Measurements from ENCODE around the gene GAS2L3. TPM values are rescaled to one million over a fixed set of nuclear protein-coding genes. Genes with fewer than 3 reads are reported as not detected.
A peak's percentile ranks its signal among the peaks of the same experiment; 100 is the strongest.

Gene GAS2L3
- total and polyA plus RNA-seq, 2 of the 13 experiments (the other 11 are each of a cell fraction or from before 2014, with no cell fraction given): 7.0 to 20.8 TPM

DNA sequence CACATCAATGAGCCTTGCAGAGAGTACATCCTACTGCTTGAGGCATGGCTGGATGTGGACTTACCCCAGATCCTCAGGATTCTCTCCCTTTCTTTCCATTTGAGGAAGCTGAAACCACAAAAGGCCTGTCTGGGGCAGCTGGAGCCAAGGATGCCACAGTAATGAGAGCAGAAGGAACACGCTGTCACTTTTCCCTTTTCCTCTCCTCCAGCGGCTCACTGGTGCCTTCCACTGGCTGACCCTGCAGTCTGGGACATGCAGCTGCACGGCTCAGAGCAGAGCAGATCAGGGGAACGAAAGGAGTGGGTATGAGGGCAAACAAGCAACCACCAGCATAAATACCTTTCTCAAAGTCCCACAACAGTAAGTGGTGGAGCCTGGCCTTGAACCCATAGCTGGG, 78.2 kb downstream of the GAS2L3 start (continued):
- TF ChIP-seq, protein P1, sequence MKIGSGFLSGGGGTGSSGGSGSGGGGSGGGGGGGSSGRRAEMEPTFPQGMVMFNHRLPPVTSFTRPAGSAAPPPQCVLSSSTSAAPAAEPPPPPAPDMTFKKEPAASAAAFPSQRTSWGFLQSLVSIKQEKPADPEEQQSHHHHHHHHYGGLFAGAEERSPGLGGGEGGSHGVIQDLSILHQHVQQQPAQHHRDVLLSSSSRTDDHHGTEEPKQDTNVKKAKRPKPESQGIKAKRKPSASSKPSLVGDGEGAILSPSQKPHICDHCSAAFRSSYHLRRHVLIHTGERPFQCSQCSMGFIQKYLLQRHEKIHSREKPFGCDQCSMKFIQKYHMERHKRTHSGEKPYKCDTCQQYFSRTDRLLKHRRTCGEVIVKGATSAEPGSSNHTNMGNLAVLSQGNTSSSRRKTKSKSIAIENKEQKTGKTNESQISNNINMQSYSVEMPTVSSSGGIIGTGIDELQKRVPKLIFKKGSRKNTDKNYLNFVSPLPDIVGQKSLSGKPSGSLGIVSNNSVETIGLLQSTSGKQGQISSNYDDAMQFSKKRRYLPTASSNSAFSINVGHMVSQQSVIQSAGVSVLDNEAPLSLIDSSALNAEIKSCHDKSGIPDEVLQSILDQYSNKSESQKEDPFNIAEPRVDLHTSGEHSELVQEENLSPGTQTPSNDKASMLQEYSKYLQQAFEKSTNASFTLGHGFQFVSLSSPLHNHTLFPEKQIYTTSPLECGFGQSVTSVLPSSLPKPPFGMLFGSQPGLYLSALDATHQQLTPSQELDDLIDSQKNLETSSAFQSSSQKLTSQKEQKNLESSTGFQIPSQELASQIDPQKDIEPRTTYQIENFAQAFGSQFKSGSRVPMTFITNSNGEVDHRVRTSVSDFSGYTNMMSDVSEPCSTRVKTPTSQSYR (CRISPR knock-in tag; IDR thresholded peaks at IDR 0.05; ENCODE audit: borderline replicate concordance): no peak
- TF ChIP-seq ZNF138 (CRISPR knock-in tag; IDR thresholded peaks at IDR 0.05; ENCODE audit: low read depth) (no peak), ZNF136 (CRISPR knock-in tag; IDR thresholded peaks at IDR 0.05; ENCODE audit: low read depth) (no peak), ZNF224 (CRISPR knock-in tag; IDR thresholded peaks at IDR 0.05) (no peak), TMF1 (CRISPR knock-in tag; IDR thresholded peaks at IDR 0.05; ENCODE audit: low read depth) (no peak), ARNT2 (CRISPR knock-in tag; IDR thresholded peaks at IDR 0.05; ENCODE audit: low read depth) (no peak), FOSL1 (CRISPR knock-in tag; IDR thresholded peaks at IDR 0.05; ENCODE audit: borderline replicate concordance) (no peak), CEBPB (IDR thresholded peaks at IDR 0.05; ENCODE audit: borderline replicate concordance, low read depth, low read length) (no peak), ZNF260 (CRISPR knock-in tag; IDR thresholded peaks at IDR 0.05; ENCODE audit: borderline replicate concordance, low read depth) (no peak), ZNF629 (CRISPR knock-in tag; conservative IDR thresholded peaks at IDR 0.05) (no peak), AKAP8 (CRISPR knock-in tag; IDR thresholded peaks at IDR 0.05) (no peak), SMAD1 (CRISPR knock-in tag; IDR thresholded peaks at IDR 0.05; ENCODE audit: borderline replicate concordance, low read depth) (no peak), MZF1 (CRISPR knock-in tag; IDR thresholded peaks at IDR 0.05; ENCODE audit: borderline replicate concordance) (no peak), RBM39 (IDR thresholded peaks at IDR 0.05; ENCODE audit: low read depth, low read length, poor library complexity, severe bottlenecking) (no peak), ZBTB38 (CRISPR knock-in tag; IDR thresholded peaks at IDR 0.05) (0 out of 2 replicates have a peak, but pooled peaks have one; percentile 39), ZNF292 (CRISPR knock-in tag; IDR thresholded peaks at IDR 0.05; ENCODE audit: borderline replicate concordance, low read depth) (0 out of 2 replicates have a peak, but pooled peaks have one; percentile 37), ZNF790 (CRISPR knock-in tag; IDR thresholded peaks at IDR 0.05; ENCODE audit: borderline replicate concordance) (no peak), ZBTB14 (CRISPR knock-in tag; IDR thresholded peaks at IDR 0.05) (no peak), MTA1 (CRISPR knock-in tag; IDR thresholded peaks at IDR 0.05; ENCODE audit: borderline replicate concordance) (no peak), STAG1 (CRISPR knock-in tag; IDR thresholded peaks at IDR 0.05) (peak; percentile 62), ZMYM3 (CRISPR knock-in tag; IDR thresholded peaks at IDR 0.05) (0 out of 2 replicates have a peak, but pooled peaks have one; percentile 45), ZNF326 (CRISPR knock-in tag; IDR thresholded peaks at IDR 0.05; ENCODE audit: borderline replicate concordance) (no peak), ZNF33B (CRISPR knock-in tag; IDR thresholded peaks at IDR 0.05) (no peak), EEA1 (CRISPR knock-in tag; IDR thresholded peaks at IDR 0.05; ENCODE audit: borderline replicate concordance) (no peak)
- TF ChIP-seq, protein P2, sequence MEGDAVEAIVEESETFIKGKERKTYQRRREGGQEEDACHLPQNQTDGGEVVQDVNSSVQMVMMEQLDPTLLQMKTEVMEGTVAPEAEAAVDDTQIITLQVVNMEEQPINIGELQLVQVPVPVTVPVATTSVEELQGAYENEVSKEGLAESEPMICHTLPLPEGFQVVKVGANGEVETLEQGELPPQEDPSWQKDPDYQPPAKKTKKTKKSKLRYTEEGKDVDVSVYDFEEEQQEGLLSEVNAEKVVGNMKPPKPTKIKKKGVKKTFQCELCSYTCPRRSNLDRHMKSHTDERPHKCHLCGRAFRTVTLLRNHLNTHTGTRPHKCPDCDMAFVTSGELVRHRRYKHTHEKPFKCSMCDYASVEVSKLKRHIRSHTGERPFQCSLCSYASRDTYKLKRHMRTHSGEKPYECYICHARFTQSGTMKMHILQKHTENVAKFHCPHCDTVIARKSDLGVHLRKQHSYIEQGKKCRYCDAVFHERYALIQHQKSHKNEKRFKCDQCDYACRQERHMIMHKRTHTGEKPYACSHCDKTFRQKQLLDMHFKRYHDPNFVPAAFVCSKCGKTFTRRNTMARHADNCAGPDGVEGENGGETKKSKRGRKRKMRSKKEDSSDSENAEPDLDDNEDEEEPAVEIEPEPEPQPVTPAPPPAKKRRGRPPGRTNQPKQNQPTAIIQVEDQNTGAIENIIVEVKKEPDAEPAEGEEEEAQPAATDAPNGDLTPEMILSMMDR (CRISPR knock-in tag; IDR thresholded peaks at IDR 0.05): peak; percentile 64
